Fibroblast of lung (primary cell): ENCODE data around the gene CCNF.

Experiments used
- EZH2 ChIP-seq: IDR thresholded peaks from 2 replicates; pipeline ENCODE4 v1.5.1; 2012; ENCODE audit warnings: low read length, control low read depth, mild to moderate bottlenecking; ENCODE audit errors: missing control alignments
- TF ChIP-seq, protein P1 (sequence below), 2 donors: IDR thresholded peaks in 1 of 2; conservative IDR thresholded peaks in 1 of 2; 1 replicate in 1 of 2; 2 replicates in 1 of 2; pipeline ENCODE4 v1.5.1; 2011 to 2012; ENCODE audit warnings: low read length in 2 of 2, control low read depth in 1 of 2, inconsistent platforms in 1 of 2, low read depth in 1 of 2, mild to moderate bottlenecking in 1 of 2

DNA sequence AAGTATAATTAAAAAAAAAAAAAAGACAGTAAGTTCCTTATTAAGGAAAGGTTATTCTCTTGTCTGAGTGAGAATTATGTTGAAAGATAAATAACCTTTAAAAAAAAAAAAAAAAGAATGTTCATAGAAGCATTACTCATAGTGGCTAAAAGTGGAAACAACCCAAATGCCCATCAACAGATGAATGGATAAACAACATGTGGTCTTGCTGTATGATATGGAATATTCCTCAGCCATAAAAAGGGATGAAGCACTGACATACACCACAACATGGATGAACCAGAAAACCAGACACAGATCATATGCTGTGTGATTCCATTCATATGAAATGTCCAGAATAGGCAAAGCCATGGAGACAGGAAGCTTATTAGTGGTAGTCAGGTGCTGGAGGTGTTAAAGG, 9.2 kb upstream of the CCNF start:
- no peak for TF ChIP-seq EZH2
- TF ChIP-seq, protein P1, sequence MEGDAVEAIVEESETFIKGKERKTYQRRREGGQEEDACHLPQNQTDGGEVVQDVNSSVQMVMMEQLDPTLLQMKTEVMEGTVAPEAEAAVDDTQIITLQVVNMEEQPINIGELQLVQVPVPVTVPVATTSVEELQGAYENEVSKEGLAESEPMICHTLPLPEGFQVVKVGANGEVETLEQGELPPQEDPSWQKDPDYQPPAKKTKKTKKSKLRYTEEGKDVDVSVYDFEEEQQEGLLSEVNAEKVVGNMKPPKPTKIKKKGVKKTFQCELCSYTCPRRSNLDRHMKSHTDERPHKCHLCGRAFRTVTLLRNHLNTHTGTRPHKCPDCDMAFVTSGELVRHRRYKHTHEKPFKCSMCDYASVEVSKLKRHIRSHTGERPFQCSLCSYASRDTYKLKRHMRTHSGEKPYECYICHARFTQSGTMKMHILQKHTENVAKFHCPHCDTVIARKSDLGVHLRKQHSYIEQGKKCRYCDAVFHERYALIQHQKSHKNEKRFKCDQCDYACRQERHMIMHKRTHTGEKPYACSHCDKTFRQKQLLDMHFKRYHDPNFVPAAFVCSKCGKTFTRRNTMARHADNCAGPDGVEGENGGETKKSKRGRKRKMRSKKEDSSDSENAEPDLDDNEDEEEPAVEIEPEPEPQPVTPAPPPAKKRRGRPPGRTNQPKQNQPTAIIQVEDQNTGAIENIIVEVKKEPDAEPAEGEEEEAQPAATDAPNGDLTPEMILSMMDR (conservative IDR thresholded peaks at IDR 0.05 in 1 of 2, IDR thresholded peaks at IDR 0.05 in 1 of 2; ENCODE audit: low read depth in 1 of 2, low read length in 2 of 2): no peak
